Ishikawa (cell line): ENCODE results near the gene LRRC15.

Experiments
- CREB1 ChIP-seq: IDR thresholded peaks from 2 replicates; pipeline ENCODE4 v1.6.1; 2012; ENCODE audit warnings: low read depth
- EGR1 ChIP-seq: IDR thresholded peaks from 2 replicates; pipeline ENCODE4 v1.6.1; 2012
- RAD21 ChIP-seq: IDR thresholded peaks from 2 replicates; pipeline ENCODE4 v1.6.1; 2012; ENCODE audit warnings: low read depth
- REST ChIP-seq: IDR thresholded peaks from 2 replicates; pipeline ENCODE4 v1.6.1; 2012; ENCODE audit warnings: low read depth, mild to moderate bottlenecking
- TAF1 ChIP-seq: IDR thresholded peaks from 2 replicates; pipeline ENCODE4 v1.6.1; 2012; ENCODE audit warnings: low read depth, mild to moderate bottlenecking
- TEAD4 ChIP-seq: IDR thresholded peaks from 2 replicates; pipeline ENCODE4 v1.6.1; 2012

- TF ChIP-seq TAF1 (no peak), REST (no peak), TEAD4 (no peak), CREB1 (no peak), EGR1 (no peak), RAD21 (no peak)
These were observed 3.5 kb downstream of the LRRC15 start for GRCh38 chr3:194365978-194366490.
